Right lobe of liver (tissue), 6 donors: ENCODE results near the gene NUCB2. TPM values are rescaled to one million over a fixed set of nuclear protein-coding genes. Genes with fewer than 3 reads are reported as not detected.

Experiments
- ATAC-seq, 4 donors: fragments of 200-7000 bp; cut with Tn5 transposase; one replicate each; pipeline ENCODE4 v1.9.1; 2020; ENCODE audit warnings: mild to moderate bottlenecking in 4 of 4, moderate library complexity in 4 of 4
- DNase-seq, 3 donors: peaks; one replicate each; pipeline ENCODE4 v3.0.0-alpha.2; 2020
- H3K27ac ChIP-seq, 3 donors: fragments of 200-600 bp; one replicate each; pipeline ENCODE4 v1.8.0; 2022
- H3K27me3 ChIP-seq, 2 donors: fragments of 200-600 bp; one replicate each; pipeline ENCODE4 v1.8.0; 2022
- H3K36me3 ChIP-seq, 4 donors: fragments of 200-600 bp; sonication (generic) in 1 of 4; one replicate each; pipeline versions ENCODE4 v1.5.1 to v1.8.0; 2017 to 2022; ENCODE audit warnings: control low read depth in 1 of 4
- H3K4me1 ChIP-seq, 4 donors: fragments of 200-600 bp; sonication (generic) in 1 of 4; one replicate each; pipeline versions ENCODE4 v1.5.1 to v1.8.0; 2017 to 2022; ENCODE audit warnings: control low read depth in 1 of 4
- H3K4me3 ChIP-seq, 3 donors: fragments of 200-600 bp; one replicate each; pipeline ENCODE4 v1.8.0; 2022
- H3K9me3 ChIP-seq, 4 donors: fragments of 200-600 bp; sonication (generic) in 1 of 4; one replicate each; pipeline versions ENCODE4 v1.5.1 to v1.8.0; 2017 to 2022; ENCODE audit warnings: control low read depth in 1 of 4
- POLR2A ChIP-seq: fragments of 450-650 bp; IDR thresholded peaks from one replicate; pipeline ENCODE4 v1.6.1; 2017; ENCODE audit warnings: antibody characterized with exemption, mild to moderate bottlenecking
- WGBS: methylation state at CpG from one replicate; pipeline ENCODE4 v1.1.6; 2018; ENCODE audit warnings: low coverage, low lambda C conversion rate; ENCODE audit not compliant: insufficient coverage; ENCODE audit errors: missing lambda C conversion rate; 5-methylcytosine and 5-hydroxymethylcytosine counted together
- intact Hi-C, 2 donors: fragments of 100-400 bp; cut with DNase I; formaldehyde crosslinking; loops; one replicate each; pipeline versions ENCODE4 v1.11.2 to v1.14.1; 2022
- total RNA-seq, 6 experiments: library from RNA; depleted of rRNA in 2 of 6; stranded (reverse); fragments of >200 nt in 2 of 6; fragmentation: NEBNext Ultra II Directional in 3 of 6; extraction: Animal tissue kit (Norgen Biotek cat#: 25700) in 3 of 6; gene quantifications; one replicate each; pipeline versions ENCODE4 v1.1.0 to v1.2.4, GENCODE V29; 2016 to 2023
- TF ChIP-seq, protein P1 (sequence below), 4 donors: fragments of 200-600 bp in 3 of 4; fragments of 450-650 bp in 1 of 4; IDR thresholded peaks; one replicate each; pipeline versions ENCODE4 v1.5.1 to v1.8.0; 2016 to 2022; ENCODE audit warnings: antibody characterized with exemption in 4 of 4, mild to moderate bottlenecking in 2 of 4
- donor health status: DM: no; HTN: yes; CAD: no.
- donor health status: DM: no; HTN: no; CAD: no.
- donor health status: DM: no; HTN: no; CAD: no.
- donor health status: DM: no; HTN: yes; CAD: no.
- donor health status: DM: no; HTN: yes; CAD: no.

Gene NUCB2
- total RNA-seq, 6 experiments from 2014 or later = 34.7 to 131 (median 60.9) TPM

- ATAC-seq = no peak
- H3K27me3 ChIP-seq = no peaks in the 10 kb centered on the region
- no peak overlapping the region for H3K27ac ChIP-seq
- no peaks in the 10 kb centered on the region for H3K9me3 ChIP-seq
- no peak for DNase-seq
- H3K4me1 ChIP-seq = peaks cover 0 to 8% (median 0%) of the 10 kb centered on the region in 4 donors
- H3K4me3 ChIP-seq = no peak overlapping the region
- 86% methylated on average over 4 of the region's 4 CpGs for WGBS
- TF ChIP-seq, protein P1, sequence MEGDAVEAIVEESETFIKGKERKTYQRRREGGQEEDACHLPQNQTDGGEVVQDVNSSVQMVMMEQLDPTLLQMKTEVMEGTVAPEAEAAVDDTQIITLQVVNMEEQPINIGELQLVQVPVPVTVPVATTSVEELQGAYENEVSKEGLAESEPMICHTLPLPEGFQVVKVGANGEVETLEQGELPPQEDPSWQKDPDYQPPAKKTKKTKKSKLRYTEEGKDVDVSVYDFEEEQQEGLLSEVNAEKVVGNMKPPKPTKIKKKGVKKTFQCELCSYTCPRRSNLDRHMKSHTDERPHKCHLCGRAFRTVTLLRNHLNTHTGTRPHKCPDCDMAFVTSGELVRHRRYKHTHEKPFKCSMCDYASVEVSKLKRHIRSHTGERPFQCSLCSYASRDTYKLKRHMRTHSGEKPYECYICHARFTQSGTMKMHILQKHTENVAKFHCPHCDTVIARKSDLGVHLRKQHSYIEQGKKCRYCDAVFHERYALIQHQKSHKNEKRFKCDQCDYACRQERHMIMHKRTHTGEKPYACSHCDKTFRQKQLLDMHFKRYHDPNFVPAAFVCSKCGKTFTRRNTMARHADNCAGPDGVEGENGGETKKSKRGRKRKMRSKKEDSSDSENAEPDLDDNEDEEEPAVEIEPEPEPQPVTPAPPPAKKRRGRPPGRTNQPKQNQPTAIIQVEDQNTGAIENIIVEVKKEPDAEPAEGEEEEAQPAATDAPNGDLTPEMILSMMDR (IDR thresholded peaks at IDR 0.05) = no peak
- no peak for TF ChIP-seq POLR2A
- intact Hi-C loops = no loop called here
- peaks cover 0 to 19% (median 0%) of the 10 kb centered on the region in 4 donors for H3K36me3 ChIP-seq
Measured at GRCh38 chr11:17287058-17287457, 10.5 kb downstream of the NUCB2 start.

DNA sequence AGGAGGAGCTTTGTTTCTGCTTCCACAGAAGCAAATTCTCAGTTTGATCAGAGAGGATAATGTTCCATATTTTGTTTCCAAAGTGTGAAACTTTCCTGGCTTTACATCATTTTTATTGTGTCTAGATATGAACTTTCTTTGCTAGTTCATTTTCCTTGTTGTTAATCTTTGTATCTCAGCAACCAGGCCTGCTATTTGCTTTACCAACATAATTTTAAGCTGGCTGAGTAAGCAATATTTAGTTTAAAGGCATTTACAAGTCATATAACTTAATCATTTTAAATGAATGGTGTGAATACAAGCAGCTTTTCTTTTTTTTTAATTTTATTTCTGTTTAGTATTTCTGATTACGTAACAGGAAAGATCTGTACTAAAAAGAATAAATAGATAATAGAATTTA is 15.2 kb downstream of the NUCB2 start:
- TF ChIP-seq, protein P1 (IDR thresholded peaks at IDR 0.05) = no peak
- no peak for TF ChIP-seq POLR2A
- Histone ChIP-seq H3K4me3 (no peak overlapping the region), H3K9me3 (no peaks in the 10 kb centered on the region), H3K36me3 (peaks cover 0 to 5% (median 1%) of the 10 kb centered on the region in 4 donors), H3K4me1 (peaks cover 0 to 9% (median 0%) of the 10 kb centered on the region in 4 donors), H3K27me3 (no peaks in the 10 kb centered on the region), H3K27ac (no peak overlapping the region)
- intact Hi-C loops = no loop called here
- 86% methylated on average over 1 of the region's 1 CpG for WGBS
- ATAC-seq (no peak), DNase-seq (no peak)

DNA sequence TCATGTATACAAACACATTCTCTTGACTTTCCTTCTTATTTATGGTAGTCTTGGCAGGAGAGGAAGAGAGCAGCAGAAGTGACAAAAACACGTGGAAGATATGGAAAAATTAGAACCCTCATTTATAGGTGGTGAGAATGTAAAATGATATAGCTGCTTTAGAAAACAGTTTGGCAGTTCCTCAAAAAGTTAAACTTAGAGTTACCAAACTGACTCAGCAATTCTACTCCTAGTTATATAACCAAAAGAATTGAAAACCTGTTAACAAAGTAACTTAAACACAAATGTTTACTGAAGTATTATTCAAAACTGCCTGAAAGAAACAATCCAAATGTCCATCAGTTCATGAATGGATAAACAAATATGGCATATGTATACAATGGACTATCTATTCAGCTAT is 16.8 kb downstream of the NUCB2 start:
- WGBS = 64% methylated on average over 1 of the region's 1 CpG
- H3K27me3 ChIP-seq = no peaks in the 10 kb centered on the region
- H3K4me1 ChIP-seq = peaks cover 0 to 9% (median 0%) of the 10 kb centered on the region in 4 donors
- no peaks in the 10 kb centered on the region for H3K9me3 ChIP-seq
- no peak overlapping the region for H3K27ac ChIP-seq
- peaks cover 0 to 3% (median 0%) of the 10 kb centered on the region in 4 donors for H3K36me3 ChIP-seq
- H3K4me3 ChIP-seq = no peak overlapping the region
- TF ChIP-seq, protein P1 (IDR thresholded peaks at IDR 0.05) = no peak
- no peak for TF ChIP-seq POLR2A
- DNase-seq = no peak
- intact Hi-C loops = no loop called here
- peak in 1 of 4 donors; percentile 33 for ATAC-seq

DNA sequence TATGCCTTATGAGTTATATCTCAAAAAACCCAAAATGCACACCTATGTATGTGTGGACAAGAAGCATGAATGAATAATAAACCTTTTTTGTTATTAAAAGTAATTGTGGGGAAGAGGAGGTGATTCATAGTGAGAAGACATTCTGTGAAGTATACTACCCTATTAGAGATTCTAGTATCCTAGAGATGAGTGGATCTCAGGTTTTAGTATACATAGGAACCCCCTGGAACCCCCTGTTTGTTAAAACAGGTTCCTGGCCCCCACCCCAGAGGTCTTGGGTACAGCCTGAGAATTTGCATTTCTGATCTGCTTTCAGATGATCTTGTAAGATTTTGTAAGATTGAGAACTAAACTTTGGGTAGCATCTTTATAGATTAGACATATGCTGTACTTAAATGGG is 17.5 kb downstream of the NUCB2 start:
- ATAC-seq (no peak), DNase-seq (no peak)
- H3K4me3 ChIP-seq = no peak overlapping the region
- H3K4me1 ChIP-seq = peaks cover 0 to 9% (median 0%) of the 10 kb centered on the region in 4 donors
- no peak overlapping the region for H3K27ac ChIP-seq
- H3K27me3 ChIP-seq = no peaks in the 10 kb centered on the region
- peaks cover 0 to 3% (median 0%) of the 10 kb centered on the region in 4 donors for H3K36me3 ChIP-seq
- H3K9me3 ChIP-seq = no peaks in the 10 kb centered on the region
- intact Hi-C loops = no loop called here
- TF ChIP-seq, protein P1 (IDR thresholded peaks at IDR 0.05) = no peak
- TF ChIP-seq POLR2A = no peak
